ENCODE data around the gene PITPNC1. TPM values are rescaled to one million over a fixed set of nuclear protein-coding genes. Genes with fewer than 3 reads are reported as not detected.

PITPNC1 gene
- total RNA-seq, 2 donors from 2014 or later, result 12.5 to 18.1 TPM

- no peaks in the 10 kb centered on the region for H3K36me3 ChIP-seq
- H3K27ac ChIP-seq, result no peak overlapping the region
- no peaks in the 10 kb centered on the region for H3K9me3 ChIP-seq
- peaks cover 0 to 38% of the 10 kb centered on the region in 2 donors for H3K4me1 ChIP-seq
- no peak for DNase-seq (ENCODE audit: low spot score)
- no peak overlapping the region for H3K4me3 ChIP-seq
- peak in 1 of 2 donors; percentile 20 for TF ChIP-seq CTCF (IDR thresholded peaks at IDR 0.05)
- H3K27me3 ChIP-seq, result no peaks in the 10 kb centered on the region
These were observed 157.9 kb downstream of the PITPNC1 start for GRCh38 chr17:67534941-67535340.

- H3K4me1 ChIP-seq, result peaks cover 0 to 22% of the 10 kb centered on the region in 2 donors
- no peak for DNase-seq (ENCODE audit: low spot score)
- H3K36me3 ChIP-seq, result no peaks in the 10 kb centered on the region
- no peak for TF ChIP-seq CTCF (IDR thresholded peaks at IDR 0.05)
- peak overlapping the region; percentile 69 to 75 for H3K27ac ChIP-seq
- no peaks in the 10 kb centered on the region for H3K27me3 ChIP-seq
- H3K9me3 ChIP-seq, result no peaks in the 10 kb centered on the region
- no peak overlapping the region for H3K4me3 ChIP-seq
These were observed 165.4 kb downstream of the PITPNC1 start for GRCh38 chr17:67542219-67543114.

DNA sequence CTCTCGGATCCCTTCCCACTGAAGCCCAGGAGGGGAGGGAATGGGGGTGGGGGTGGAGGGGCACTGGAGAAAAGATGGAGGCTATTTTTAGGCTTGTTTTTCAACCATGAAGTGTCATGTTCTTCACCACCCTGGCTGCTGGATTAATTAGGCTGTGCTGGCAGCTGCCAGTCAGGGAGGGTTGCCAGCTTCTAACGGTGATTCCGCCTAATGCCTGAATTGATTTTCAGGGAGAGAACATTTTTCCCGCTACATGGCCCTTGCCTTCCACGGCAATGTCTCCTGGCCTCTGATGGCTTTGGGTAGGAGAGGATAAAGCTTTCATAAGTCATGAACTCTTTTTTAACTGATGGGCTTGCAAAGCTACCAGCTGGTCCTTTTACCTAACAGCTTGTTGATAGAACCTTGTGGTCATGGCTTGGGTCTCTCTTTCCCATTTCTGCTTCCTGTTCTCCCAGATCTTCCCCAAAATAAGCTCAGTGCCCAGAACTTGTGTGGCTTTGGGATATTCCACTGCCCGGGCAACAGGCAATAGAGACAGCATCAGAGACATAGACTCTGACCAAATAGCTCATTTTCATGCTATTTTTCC, 167.4 kb downstream of the PITPNC1 start:
- H3K36me3 ChIP-seq, result no peaks in the 10 kb centered on the region
- H3K4me3 ChIP-seq, result no peak overlapping the region
- H3K27me3 ChIP-seq, result no peaks in the 10 kb centered on the region
- H3K27ac ChIP-seq, result peak overlapping the region; percentile 69 to 75
- DNase-seq (ENCODE audit: low spot score), result no peak
- no peak for TF ChIP-seq CTCF (IDR thresholded peaks at IDR 0.05)
- H3K4me1 ChIP-seq, result peaks cover 0 to 41% of the 10 kb centered on the region in 2 donors
- no peaks in the 10 kb centered on the region for H3K9me3 ChIP-seq

- DNase-seq (ENCODE audit: low spot score), result peak; percentile 70
- Histone ChIP-seq H3K27me3 (no peaks in the 10 kb centered on the region), H3K9me3 (no peaks in the 10 kb centered on the region), H3K27ac (peak overlapping the region; percentile 69 to 75), H3K4me3 (no peak overlapping the region), H3K4me1 (peaks cover 0 to 44% of the 10 kb centered on the region in 2 donors), H3K36me3 (no peaks in the 10 kb centered on the region)
- TF ChIP-seq CTCF (IDR thresholded peaks at IDR 0.05), result no peak
These were observed 169.8 kb downstream of the PITPNC1 start for GRCh38 chr17:67546578-67547527.

GRCh38 chr17:67548693-67549092, 171.6 kb downstream of the PITPNC1 start:
- peak overlapping the region; percentile 27 to 69 for H3K27ac ChIP-seq
- H3K4me3 ChIP-seq, result no peak overlapping the region
- DNase-seq (ENCODE audit: low spot score), result no peak
- H3K9me3 ChIP-seq, result no peaks in the 10 kb centered on the region
- no peaks in the 10 kb centered on the region for H3K27me3 ChIP-seq
- H3K36me3 ChIP-seq, result no peaks in the 10 kb centered on the region
- peaks cover 0 to 41% of the 10 kb centered on the region in 2 donors for H3K4me1 ChIP-seq
- TF ChIP-seq CTCF (IDR thresholded peaks at IDR 0.05), result no peak

Measured in right atrium auricular region (tissue), 2 donors.